DND-41 (cell line): ENCODE data around the gene RHOA.

Source experiments
- ATAC-seq: fragments of 200-7000 bp; cut with Tn5 transposase; 3 replicates; pipeline ENCODE4 v1.9.1; 2021; ENCODE audit warnings: low read depth; ENCODE audit not compliant: insufficient read depth
- DNase-seq: peaks from one replicate; pipeline ENCODE4 v3.0.0-alpha.2; 2020
- H2AFZ ChIP-seq: 2 replicates; pipeline ENCODE4 v1.6.0; 2012; ENCODE audit warnings: low read depth, low read length
- H3K27ac ChIP-seq: 2 replicates; pipeline ENCODE4 v1.5.1; 2012; ENCODE audit warnings: low read length, inconsistent platforms
- H3K27me3 ChIP-seq: fragments of 200-600 bp; sonication (generic); 2 replicates; pipeline ENCODE4 v1.6.0; 2012; ENCODE audit warnings: low read length, mild to moderate bottlenecking, inconsistent platforms; ENCODE audit not compliant: insufficient read depth, poor library complexity
- H3K36me3 ChIP-seq: 2 replicates; pipeline ENCODE4 v1.5.1; 2012; ENCODE audit warnings: low read length, inconsistent platforms; ENCODE audit not compliant: insufficient read depth
- H3K4me1 ChIP-seq: 2 replicates; pipeline ENCODE4 v1.5.1; 2012; ENCODE audit warnings: mild to moderate bottlenecking, low read length; ENCODE audit not compliant: insufficient read depth
- H3K4me2 ChIP-seq: 2 replicates; pipeline ENCODE4 v1.6.0; 2012; ENCODE audit warnings: mild to moderate bottlenecking, moderate library complexity, low read length, inconsistent platforms; ENCODE audit not compliant: insufficient read depth
- H3K4me3 ChIP-seq, 2 experiments: fragments of 200-600 bp in 1 of 2; shearing (Covaris generic) in 1 of 2; 2 replicates each; pipeline ENCODE4 v1.5.1; 2012 to 2016; ENCODE audit warnings: inconsistent platforms in 2 of 2, low read length in 2 of 2, mild to moderate bottlenecking in 2 of 2, low read depth in 1 of 2, moderate library complexity in 1 of 2
- H3K79me2 ChIP-seq: 2 replicates; pipeline ENCODE4 v1.6.0; 2012; ENCODE audit warnings: low read length, inconsistent platforms; ENCODE audit not compliant: insufficient read depth
- H3K9ac ChIP-seq: 2 replicates; pipeline ENCODE4 v1.6.0; 2012; ENCODE audit warnings: low read depth, mild to moderate bottlenecking, inconsistent platforms, low read length, moderate library complexity
- H3K9me3 ChIP-seq: 2 replicates; pipeline ENCODE4 v1.5.1; 2012; ENCODE audit warnings: low read length, moderate library complexity, mild to moderate bottlenecking, inconsistent platforms; ENCODE audit not compliant: insufficient read depth, severe bottlenecking
- H4K20me1 ChIP-seq: 2 replicates; pipeline ENCODE4 v1.6.0; 2012; ENCODE audit warnings: low read length; ENCODE audit not compliant: insufficient read depth
- CTCF ChIP-seq: IDR thresholded peaks from 2 replicates; pipeline ENCODE4 v1.5.1; 2012; ENCODE audit warnings: borderline replicate concordance, low read length, moderate library complexity, mild to moderate bottlenecking; ENCODE audit not compliant: poor library complexity, severe bottlenecking; ENCODE audit errors: extremely low read depth
- EZH2 ChIP-seq: IDR thresholded peaks from 3 replicates; pipeline ENCODE4 v1.6.1; 2012; ENCODE audit warnings: borderline replicate concordance, low read depth, mild to moderate bottlenecking, moderate library complexity, low read length, inconsistent platforms; ENCODE audit not compliant: severe bottlenecking

Gene RHOA

GRCh38 chr3:49445391-49445790 is 33.6 kb upstream of the RHOA start:
- no peak overlapping the region for H3K4me2 ChIP-seq
- H3K4me1 ChIP-seq = peaks cover 7% of the 10 kb centered on the region
- no peaks in the 10 kb centered on the region for H3K79me2 ChIP-seq
- no peak overlapping the region for H2AFZ ChIP-seq
- H3K9ac ChIP-seq = no peak overlapping the region
- H3K27me3 ChIP-seq = no peaks in the 10 kb centered on the region
- DNase-seq (no peak), ATAC-seq (no peak)
- no peak overlapping the region for H3K27ac ChIP-seq
- H3K36me3 ChIP-seq = no peaks in the 10 kb centered on the region
- no peaks in the 10 kb centered on the region for H4K20me1 ChIP-seq
- H3K9me3 ChIP-seq = no peaks in the 10 kb centered on the region
- TF ChIP-seq CTCF (no peak), EZH2 (no peak)
- H3K4me3 ChIP-seq = no peak overlapping the region

GRCh38 chr3:49434731-49435130 is 23.0 kb upstream of the RHOA start:
- H3K79me2 ChIP-seq = no peaks in the 10 kb centered on the region
- no peaks in the 10 kb centered on the region for H3K27me3 ChIP-seq
- H3K4me2 ChIP-seq = no peak overlapping the region
- no peaks in the 10 kb centered on the region for H4K20me1 ChIP-seq
- H3K9ac ChIP-seq = no peak overlapping the region
- DNase-seq = no peak
- H3K4me3 ChIP-seq = no peak overlapping the region
- no peaks in the 10 kb centered on the region for H3K9me3 ChIP-seq
- no peak overlapping the region for H2AFZ ChIP-seq
- H3K27ac ChIP-seq = no peak overlapping the region
- no peak for ATAC-seq
- H3K36me3 ChIP-seq = no peaks in the 10 kb centered on the region
- peaks cover 5% of the 10 kb centered on the region for H3K4me1 ChIP-seq
- TF ChIP-seq CTCF (no peak), EZH2 (no peak)

- Histone ChIP-seq H3K27ac (peak overlapping the region; percentile 86), H3K4me1 (peaks cover 23% of the 10 kb centered on the region), H3K9ac (peak overlapping the region; percentile 70), H4K20me1 (no peaks in the 10 kb centered on the region), H3K79me2 (peaks cover 18% of the 10 kb centered on the region), H3K9me3 (no peaks in the 10 kb centered on the region), H3K36me3 (peaks cover 21% of the 10 kb centered on the region), H3K4me3 (peak overlapping the region; percentile 44 to 74), H3K27me3 (no peaks in the 10 kb centered on the region), H2AFZ (peak overlapping the region; percentile 96), H3K4me2 (peak overlapping the region; percentile 84)
- DNase-seq (peak; percentile 49), ATAC-seq (peak; percentile 39)
- TF ChIP-seq EZH2 = no peak
- peak; percentile 56 for TF ChIP-seq CTCF
Observed at GRCh38 chr3:49428752-49429080, 16.9 kb upstream of the RHOA start.

GRCh38 chr3:49427586-49427985 is 15.8 kb upstream of the RHOA start:
- peaks cover 23% of the 10 kb centered on the region for H3K4me1 ChIP-seq
- no peaks in the 10 kb centered on the region for H3K9me3 ChIP-seq
- peaks cover 27% of the 10 kb centered on the region for H3K36me3 ChIP-seq
- no peaks in the 10 kb centered on the region for H4K20me1 ChIP-seq
- peak overlapping the region; percentile 70; the same call in 1 of the 2 replicates for H3K9ac ChIP-seq
- no peak overlapping the region for H2AFZ ChIP-seq
- H3K79me2 ChIP-seq = peaks cover 18% of the 10 kb centered on the region
- ATAC-seq (no peak), DNase-seq (no peak)
- no peaks in the 10 kb centered on the region for H3K27me3 ChIP-seq
- no peak overlapping the region for H3K27ac ChIP-seq
- 0 out of 4 replicates have a peak overlapping the region, but pooled peaks of 1 of the 2 experiments have one; percentile 3 for H3K4me3 ChIP-seq
- TF ChIP-seq EZH2 (no peak), CTCF (no peak)
- peak overlapping the region; percentile 84; the same call in 1 of the 2 replicates for H3K4me2 ChIP-seq
